Left ventricle myocardium inferior (tissue), 1 donor: ENCODE data around the gene ARHGAP12. TPM values are rescaled to one million over a fixed set of nuclear protein-coding genes. Genes with fewer than 3 reads are reported as not detected.

ENCODE experiments used
- DNase-seq: peaks from one replicate; pipeline ENCODE4 v3.0.0-alpha.2; 2020
- H3K27ac ChIP-seq: fragments of 200-600 bp; replicated peaks from 2 replicates; pipeline ENCODE4 v1.8.0; 2021
- H3K27me3 ChIP-seq: fragments of 200-600 bp; 2 replicates; pipeline ENCODE4 v1.8.0; 2021; ENCODE audit warnings: low read depth
- H3K36me3 ChIP-seq: fragments of 200-600 bp; 2 replicates; pipeline ENCODE4 v1.8.0; 2021
- H3K4me1 ChIP-seq: fragments of 200-600 bp; 2 replicates; pipeline ENCODE4 v1.8.0; 2021
- H3K4me3 ChIP-seq: fragments of 200-600 bp; 2 replicates; pipeline ENCODE4 v1.8.0; 2021; ENCODE audit warnings: mild to moderate bottlenecking, moderate library complexity
- H3K9me3 ChIP-seq: fragments of 200-600 bp; replicated peaks from 2 replicates; pipeline ENCODE4 v1.8.0; 2021
- CTCF ChIP-seq: fragments of 200-600 bp; IDR thresholded peaks from 2 replicates; pipeline ENCODE4 v1.8.0; 2021; ENCODE audit warnings: antibody characterized with exemption, mild to moderate bottlenecking, borderline replicate concordance
- intact Hi-C: fragments of 100-400 bp; cut with micrococcal nuclease; formaldehyde crosslinking; loops from one replicate; pipeline ENCODE4 v1.11.0; 2022
- total RNA-seq: library from RNA; stranded (reverse); fragmentation: NEBNext Ultra II Directional; extraction: Animal tissue kit (Norgen Biotek cat#: 25700); gene quantifications from one replicate; pipeline ENCODE4 v1.2.1, GENCODE V29; 2021
- donor health status: DM: no; HTN: yes; CAD: no; lungs with severe emphysema.

Gene ARHGAP12
- total RNA-seq, 1 donor from 2014 or later = 22.1 TPM

GRCh38 chr10:31935678-31936077 is 7.0 kb upstream of the ARHGAP12 start:
- Histone ChIP-seq H3K36me3 (no peaks in the 10 kb centered on the region), H3K4me1 (peaks cover 2% of the 10 kb centered on the region), H3K27me3 (no peaks in the 10 kb centered on the region), H3K27ac (no peak overlapping the region), H3K4me3 (no peak overlapping the region), H3K9me3 (no peaks in the 10 kb centered on the region)
- no peak for TF ChIP-seq CTCF
- intact Hi-C loops = no loop called here
- no peak for DNase-seq

GRCh38 chr10:31932838-31933237 is 4.2 kb upstream of the ARHGAP12 start:
- H3K4me3 ChIP-seq = no peak overlapping the region
- peaks cover 21% of the 10 kb centered on the region for H3K4me1 ChIP-seq
- no peak for DNase-seq
- no peak overlapping the region for H3K27ac ChIP-seq
- TF ChIP-seq CTCF = no peak
- intact Hi-C loops = no loop called here
- no peaks in the 10 kb centered on the region for H3K9me3 ChIP-seq
- no peaks in the 10 kb centered on the region for H3K27me3 ChIP-seq
- H3K36me3 ChIP-seq = no peaks in the 10 kb centered on the region

GRCh38 chr10:31930856-31931255 is 2.2 kb upstream of the ARHGAP12 start:
- Histone ChIP-seq H3K4me1 (peaks cover 41% of the 10 kb centered on the region), H3K27me3 (no peaks in the 10 kb centered on the region), H3K36me3 (no peaks in the 10 kb centered on the region), H3K27ac (peak overlapping the region; percentile 98), H3K9me3 (no peaks in the 10 kb centered on the region), H3K4me3 (peak overlapping the region; percentile 83)
- no peak for DNase-seq
- intact Hi-C loops = no loop called here
- TF ChIP-seq CTCF = no peak

GRCh38 chr10:31930023-31930751 is 1.6 kb upstream of the ARHGAP12 start:
- Histone ChIP-seq H3K4me3 (peak overlapping the region; percentile 83), H3K36me3 (no peaks in the 10 kb centered on the region), H3K9me3 (no peaks in the 10 kb centered on the region), H3K4me1 (peaks cover 47% of the 10 kb centered on the region), H3K27me3 (no peaks in the 10 kb centered on the region), H3K27ac (peak overlapping the region; percentile 98)
- no peak for DNase-seq
- intact Hi-C loops = no loop called here
- TF ChIP-seq CTCF = no peak

GRCh38 chr10:31929261-31930022 is 811 bp upstream of the ARHGAP12 start:
- DNase-seq = peak; percentile 58
- no peak for TF ChIP-seq CTCF
- Histone ChIP-seq H3K27ac (peak overlapping the region; percentile 98), H3K9me3 (no peaks in the 10 kb centered on the region), H3K27me3 (no peaks in the 10 kb centered on the region), H3K4me3 (peak overlapping the region; percentile 83), H3K36me3 (no peaks in the 10 kb centered on the region), H3K4me1 (peaks cover 50% of the 10 kb centered on the region)
- intact Hi-C loops = no loop called here
